IPS-18a (cell line): ENCODE measurements around the gene YES1.
"Not testable (repeated sequence)": the region's sequence is repeated elsewhere in the genome, so short reads cannot be mapped to it uniquely, and the experiment has no call there.

Source experiments
- H3K27ac ChIP-seq: one replicate; pipeline ENCODE4 v1.5.1; 2013; ENCODE audit warnings: low read length
- H3K27me3 ChIP-seq: one replicate; pipeline ENCODE4 v1.6.1; 2013; ENCODE audit warnings: mild to moderate bottlenecking, low read length; ENCODE audit not compliant: control insufficient read depth, insufficient read depth
- H3K36me3 ChIP-seq: one replicate; pipeline ENCODE4 v1.6.1; 2013; ENCODE audit warnings: low read depth, low read length; ENCODE audit not compliant: control insufficient read depth
- H3K4me1 ChIP-seq: one replicate; pipeline ENCODE4 v1.6.1; 2013; ENCODE audit warnings: low read depth, low read length; ENCODE audit not compliant: control insufficient read depth
- H3K4me3 ChIP-seq: one replicate; pipeline ENCODE4 v1.5.1; 2013; ENCODE audit warnings: low read length
- H3K9ac ChIP-seq: one replicate; pipeline ENCODE4 v1.6.1; 2013; ENCODE audit warnings: mild to moderate bottlenecking, low read length, moderate library complexity
- H3K9me3 ChIP-seq: one replicate; pipeline ENCODE4 v1.6.1; 2013; ENCODE audit warnings: low read depth, low read length; ENCODE audit not compliant: control insufficient read depth

Gene YES1

GRCh38 chr18:805755-806110 is 6.3 kb downstream of the YES1 start:
- H3K27ac ChIP-seq: no peak overlapping the region
- no peaks in the 10 kb centered on the region for H3K9me3 ChIP-seq
- H3K9ac ChIP-seq: no peak overlapping the region
- no peaks in the 10 kb centered on the region for H3K36me3 ChIP-seq
- H3K27me3 ChIP-seq: no peaks in the 10 kb centered on the region
- H3K4me3 ChIP-seq: no peak overlapping the region
- peaks cover 22% of the 10 kb centered on the region for H3K4me1 ChIP-seq

GRCh38 chr18:805008-805754 is 6.9 kb downstream of the YES1 start:
- Histone ChIP-seq H3K27me3 (no peaks in the 10 kb centered on the region), H3K27ac (no peak overlapping the region), H3K9me3 (no peaks in the 10 kb centered on the region), H3K36me3 (no peaks in the 10 kb centered on the region), H3K4me1 (peaks cover 17% of the 10 kb centered on the region), H3K4me3 (no peak overlapping the region), H3K9ac (no peak overlapping the region)

- H3K4me3 ChIP-seq: no peak overlapping the region
- no peaks in the 10 kb centered on the region for H3K9me3 ChIP-seq
- no peak overlapping the region for H3K27ac ChIP-seq
- no peaks in the 10 kb centered on the region for H3K27me3 ChIP-seq
- no peaks in the 10 kb centered on the region for H3K36me3 ChIP-seq
- H3K9ac ChIP-seq: no peak overlapping the region
- H3K4me1 ChIP-seq: peaks cover 3% of the 10 kb centered on the region
Observed at GRCh38 chr18:801137-801536, 10.9 kb downstream of the YES1 start.

- no peak overlapping the region for H3K9ac ChIP-seq
- H3K27me3 ChIP-seq: no peaks in the 10 kb centered on the region
- H3K4me1 ChIP-seq: peaks cover 6% of the 10 kb centered on the region
- H3K4me3 ChIP-seq: no peak overlapping the region
- H3K27ac ChIP-seq: no peak overlapping the region
- no peaks in the 10 kb centered on the region for H3K36me3 ChIP-seq
- no peaks in the 10 kb centered on the region for H3K9me3 ChIP-seq
Observed at GRCh38 chr18:799943-800342, 12.1 kb downstream of the YES1 start.

- H3K4me1 ChIP-seq, H3K9me3 ChIP-seq, H3K27ac ChIP-seq, H3K36me3 ChIP-seq, H3K4me3 ChIP-seq, H3K9ac ChIP-seq, H3K27me3 ChIP-seq: not testable (repeated sequence)
Observed at GRCh38 chr18:795383-795782, 16.7 kb downstream of the YES1 start.

- Histone ChIP-seq H3K36me3 (no peaks in the 10 kb centered on the region), H3K4me3 (no peak overlapping the region), H3K27ac (no peak overlapping the region), H3K9me3 (no peaks in the 10 kb centered on the region), H3K9ac (no peak overlapping the region), H3K4me1 (no peaks in the 10 kb centered on the region), H3K27me3 (no peaks in the 10 kb centered on the region)
Observed at GRCh38 chr18:789397-789796, 22.6 kb downstream of the YES1 start.

- H3K4me3 ChIP-seq: no peak overlapping the region
- H3K9ac ChIP-seq: no peak overlapping the region
- no peak overlapping the region for H3K27ac ChIP-seq
- no peaks in the 10 kb centered on the region for H3K36me3 ChIP-seq
- no peaks in the 10 kb centered on the region for H3K9me3 ChIP-seq
- no peaks in the 10 kb centered on the region for H3K4me1 ChIP-seq
- no peaks in the 10 kb centered on the region for H3K27me3 ChIP-seq
Observed at GRCh38 chr18:785242-785641, 26.8 kb downstream of the YES1 start.

GRCh38 chr18:784470-785172 is 27.4 kb downstream of the YES1 start:
- Histone ChIP-seq H3K27ac (no peak overlapping the region), H3K9ac (no peak overlapping the region), H3K4me3 (no peak overlapping the region), H3K4me1 (no peaks in the 10 kb centered on the region), H3K27me3 (no peaks in the 10 kb centered on the region), H3K9me3 (no peaks in the 10 kb centered on the region), H3K36me3 (no peaks in the 10 kb centered on the region)

- H3K27ac ChIP-seq: no peak overlapping the region
- no peaks in the 10 kb centered on the region for H3K9me3 ChIP-seq
- H3K4me3 ChIP-seq: no peak overlapping the region
- peaks cover 5% of the 10 kb centered on the region for H3K4me1 ChIP-seq
- no peak overlapping the region for H3K9ac ChIP-seq
- no peaks in the 10 kb centered on the region for H3K27me3 ChIP-seq
- H3K36me3 ChIP-seq: no peaks in the 10 kb centered on the region
Observed at GRCh38 chr18:778194-778927, 33.7 kb downstream of the YES1 start.

GRCh38 chr18:777021-777420 is 35.0 kb downstream of the YES1 start:
- peaks cover 5% of the 10 kb centered on the region for H3K4me1 ChIP-seq
- no peaks in the 10 kb centered on the region for H3K36me3 ChIP-seq
- H3K4me3 ChIP-seq: no peak overlapping the region
- H3K27me3 ChIP-seq: no peaks in the 10 kb centered on the region
- no peak overlapping the region for H3K9ac ChIP-seq
- H3K27ac ChIP-seq: no peak overlapping the region
- H3K9me3 ChIP-seq: no peaks in the 10 kb centered on the region

- not testable (repeated sequence) for H3K27me3 ChIP-seq, H3K27ac ChIP-seq, H3K4me1 ChIP-seq, H3K36me3 ChIP-seq, H3K4me3 ChIP-seq, H3K9me3 ChIP-seq, H3K9ac ChIP-seq
Observed at GRCh38 chr18:776044-776443, 36.0 kb downstream of the YES1 start.
